HG03135 (cell line): ENCODE results near the gene KRT33B.
"Not testable (repeated sequence)": the region's sequence is repeated elsewhere in the genome, so short reads cannot be mapped to it uniquely, and the experiment has no call there.

Experiments
- ATAC-seq: cut with Tn5 transposase; IDR thresholded peaks from one replicate; pipeline ENCODE4 v1.9.1; 2021; ENCODE audit warnings: mild to moderate bottlenecking, moderate library complexity; ENCODE audit not compliant: unreplicated experiment

KRT33B gene

DNA sequence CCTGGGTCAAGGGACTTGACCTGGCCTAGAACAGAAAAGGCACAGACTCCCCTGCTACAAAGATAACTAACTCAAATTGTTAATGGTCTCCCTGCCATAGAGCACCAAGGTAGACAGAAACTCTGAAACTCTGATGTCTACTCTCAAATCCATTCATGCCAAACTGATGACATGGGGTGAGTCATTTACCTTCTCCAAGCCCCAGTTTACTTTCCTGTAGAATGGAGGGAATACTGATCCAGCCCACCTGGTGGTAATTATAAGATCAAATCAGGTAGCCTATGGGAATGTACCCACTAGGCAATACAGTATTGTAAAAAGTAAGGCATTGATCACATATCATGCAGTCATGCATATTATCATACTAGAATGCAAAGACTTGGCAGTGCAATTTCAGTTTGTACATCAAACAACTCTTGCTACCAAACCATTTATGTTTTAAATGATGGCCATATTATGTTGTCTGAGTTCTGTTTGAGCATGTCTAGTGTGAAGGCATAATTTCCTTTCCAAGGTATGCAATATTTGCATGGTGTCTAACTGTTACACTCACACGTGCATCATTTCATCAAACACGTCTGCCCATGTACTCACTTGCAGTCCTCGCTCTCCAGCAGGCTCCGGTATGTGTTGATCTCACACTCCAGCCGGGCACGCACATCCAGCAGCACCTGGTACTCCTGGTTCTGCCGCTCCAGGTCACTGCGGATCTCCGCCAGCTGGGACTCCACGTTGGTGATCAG lies 24.8 kb upstream of the KRT33B start:
- no peak for ATAC-seq

DNA sequence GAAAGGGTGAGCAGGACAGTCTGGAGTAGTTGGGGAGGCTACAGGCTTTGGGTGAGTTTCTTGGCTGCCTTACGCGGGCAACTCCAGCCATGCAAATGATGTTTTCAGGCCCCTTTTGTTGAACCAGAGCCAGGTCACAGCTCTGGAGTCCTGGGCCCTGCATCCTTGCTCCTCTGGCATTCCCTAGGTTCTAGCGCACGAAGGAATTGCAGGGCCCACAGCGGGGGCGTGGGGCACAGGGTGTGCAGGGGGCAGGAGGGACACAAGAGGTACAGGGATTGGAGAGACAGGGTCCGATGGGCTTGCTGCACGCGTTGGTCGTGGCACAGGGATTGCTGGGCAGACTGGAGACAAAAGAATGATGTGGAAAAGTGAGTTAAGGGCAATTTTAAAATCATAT lies 24.2 kb upstream of the KRT33B start:
- ATAC-seq = no peak

DNA sequence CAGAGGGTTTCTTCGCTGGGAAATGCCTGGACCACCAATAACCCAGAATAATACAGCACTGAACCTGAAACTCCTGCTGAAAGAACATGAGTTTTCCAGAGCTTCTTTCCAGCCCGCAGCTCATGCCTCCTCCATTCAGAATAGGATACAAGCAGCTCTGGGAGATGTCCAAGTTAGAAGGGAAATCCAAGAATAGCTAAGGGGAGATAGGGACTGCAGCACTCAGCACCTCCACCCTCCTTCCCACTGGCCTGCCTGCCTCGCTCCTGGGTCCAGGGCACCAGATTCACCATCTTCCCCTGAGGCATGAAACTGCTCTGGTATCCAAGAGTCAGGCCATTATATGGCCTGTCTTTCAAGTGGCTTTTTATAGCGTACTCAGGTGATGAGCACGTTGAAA lies 23.7 kb upstream of the KRT33B start:
- ATAC-seq = no peak

DNA sequence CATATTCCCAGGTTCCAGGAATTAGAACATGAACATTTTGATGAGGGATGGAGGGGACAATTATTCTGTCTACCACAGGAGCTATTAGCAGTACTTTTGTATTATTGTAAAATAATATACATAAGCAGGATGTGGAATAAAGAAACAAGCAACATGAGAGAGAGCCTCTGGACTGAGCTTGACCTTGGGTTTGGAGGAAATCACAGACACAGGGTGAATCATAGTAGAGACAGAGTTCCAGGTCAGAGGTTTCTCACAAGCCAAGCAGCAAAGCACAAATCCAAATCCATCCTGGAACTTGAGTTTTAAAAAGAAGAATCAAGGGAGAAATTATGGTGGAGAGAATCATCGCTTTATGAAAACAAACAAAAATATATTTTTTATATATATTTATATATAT lies 22.7 kb upstream of the KRT33B start:
- ATAC-seq = no peak

DNA sequence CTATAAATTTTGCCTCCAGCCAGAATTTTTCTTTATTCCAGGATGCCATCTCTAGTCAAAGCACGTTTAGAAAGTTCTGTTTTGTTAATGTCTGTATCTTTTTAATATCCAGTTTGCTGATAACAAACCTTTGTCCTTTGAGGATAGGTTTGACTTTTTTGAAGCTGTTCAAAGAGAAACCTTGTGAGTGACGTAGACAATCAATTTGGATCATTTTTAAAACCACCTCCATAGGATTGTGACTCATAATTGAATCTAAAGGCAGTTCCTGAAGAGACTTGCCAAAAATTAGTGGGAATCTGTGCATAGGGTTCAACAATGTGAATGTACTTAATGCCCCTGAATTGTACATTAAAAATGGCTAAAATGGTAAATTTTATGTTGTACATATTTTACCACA lies 21.9 kb upstream of the KRT33B start:
- ATAC-seq = no peak

DNA sequence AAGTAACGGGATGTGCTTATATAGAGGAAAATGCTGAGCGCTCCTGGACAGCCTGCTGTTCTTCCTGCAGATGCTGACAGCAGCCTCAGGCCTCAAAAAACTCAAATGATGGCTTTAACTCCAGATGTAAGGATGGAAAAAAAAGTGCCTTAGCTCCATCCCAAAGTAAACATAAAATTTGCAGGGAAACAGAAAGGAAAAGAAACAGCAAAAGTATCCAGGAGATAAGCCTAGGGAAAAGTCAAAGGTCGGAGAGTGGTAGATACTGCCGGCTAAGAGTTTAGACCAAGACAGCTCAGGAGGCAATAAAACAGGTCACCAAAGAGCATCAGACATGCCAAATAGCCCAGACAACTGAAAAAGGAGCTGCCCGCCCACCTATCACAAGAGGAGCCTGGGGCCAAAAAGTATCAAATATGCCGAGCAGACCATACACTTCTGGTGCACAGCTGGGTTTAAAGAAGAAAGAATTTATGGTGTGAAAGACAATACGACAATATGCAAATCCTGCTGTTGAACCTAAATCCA lies 20.9 kb upstream of the KRT33B start:
- ATAC-seq = no peak

DNA sequence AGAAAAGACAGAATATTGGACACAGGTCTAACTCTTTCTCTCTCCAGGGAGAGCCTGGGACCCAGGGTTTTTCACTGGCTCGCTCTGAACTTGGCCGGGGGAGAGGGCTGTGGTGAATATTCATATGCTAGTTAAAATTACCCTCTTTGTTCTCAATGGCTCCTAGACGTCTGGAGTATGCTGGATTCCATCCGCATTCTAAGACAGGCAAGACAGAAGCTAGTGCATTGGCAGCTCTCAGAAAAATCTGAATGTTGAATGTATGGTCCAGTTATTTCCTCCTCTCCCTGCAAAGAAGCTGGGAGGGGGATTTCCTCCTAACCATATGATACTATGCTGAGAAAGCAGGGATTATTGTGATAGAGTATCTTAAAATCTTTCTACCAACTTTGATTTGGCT lies 18.1 kb upstream of the KRT33B start:
- ATAC-seq = no peak

DNA sequence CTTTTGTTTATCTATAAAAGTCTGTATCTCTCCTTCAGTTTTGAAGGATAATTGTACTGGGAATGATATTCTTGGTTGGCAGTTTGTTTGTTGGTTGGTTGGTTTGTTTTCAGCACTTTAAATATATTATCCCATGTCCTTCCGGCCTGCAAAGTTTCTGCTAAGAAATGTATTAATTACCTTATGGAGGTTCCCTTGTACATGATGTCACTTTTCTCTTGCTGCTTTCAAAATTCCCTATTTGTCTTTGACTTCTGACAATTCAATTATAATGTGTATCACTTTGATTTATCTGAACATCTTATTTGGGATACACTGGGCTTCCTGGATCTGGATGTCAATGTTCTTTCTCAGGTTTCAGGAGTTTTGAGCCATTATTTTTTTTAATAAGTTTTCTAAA lies 16.6 kb upstream of the KRT33B start:
- ATAC-seq = no peak

DNA sequence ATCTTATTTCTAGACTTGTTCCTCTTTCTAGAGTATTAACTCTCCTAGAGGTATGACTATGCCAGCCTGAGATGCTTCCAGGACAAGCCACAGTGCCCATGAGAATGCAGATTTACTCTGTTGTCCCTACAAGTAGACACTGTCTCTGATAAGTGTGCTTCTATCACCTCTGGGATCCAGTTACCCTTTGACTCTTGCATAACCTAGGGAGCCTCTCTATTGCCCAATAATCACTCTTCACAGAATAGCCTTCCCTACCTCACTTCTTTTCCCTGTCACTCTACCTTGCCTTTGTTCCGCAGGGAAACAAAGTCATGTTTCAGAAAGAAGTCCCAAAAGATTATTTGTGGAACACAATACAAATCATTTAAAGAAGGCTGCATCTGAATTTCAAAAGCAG lies 14.1 kb upstream of the KRT33B start:
- ATAC-seq = no peak

DNA sequence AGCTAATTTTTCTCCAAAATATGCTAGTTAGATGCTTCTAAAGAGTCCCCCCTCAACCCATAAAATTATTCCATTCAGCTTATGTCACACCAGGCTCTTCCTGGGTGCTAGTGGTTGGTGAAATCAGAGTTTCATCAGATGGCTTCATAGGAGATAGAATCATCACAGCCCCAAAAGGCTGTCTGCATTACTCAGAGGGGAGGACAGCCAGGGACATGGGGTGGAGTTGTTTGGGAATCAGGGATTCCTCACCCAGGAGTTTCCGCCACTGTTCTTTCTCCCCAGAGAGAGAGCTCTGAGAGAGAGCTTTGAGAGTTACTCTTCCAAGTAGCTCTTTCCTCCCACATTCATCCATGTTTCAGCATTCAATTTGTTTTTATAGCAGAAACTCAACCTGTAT lies 12.8 kb upstream of the KRT33B start:
- ATAC-seq = no peak

DNA sequence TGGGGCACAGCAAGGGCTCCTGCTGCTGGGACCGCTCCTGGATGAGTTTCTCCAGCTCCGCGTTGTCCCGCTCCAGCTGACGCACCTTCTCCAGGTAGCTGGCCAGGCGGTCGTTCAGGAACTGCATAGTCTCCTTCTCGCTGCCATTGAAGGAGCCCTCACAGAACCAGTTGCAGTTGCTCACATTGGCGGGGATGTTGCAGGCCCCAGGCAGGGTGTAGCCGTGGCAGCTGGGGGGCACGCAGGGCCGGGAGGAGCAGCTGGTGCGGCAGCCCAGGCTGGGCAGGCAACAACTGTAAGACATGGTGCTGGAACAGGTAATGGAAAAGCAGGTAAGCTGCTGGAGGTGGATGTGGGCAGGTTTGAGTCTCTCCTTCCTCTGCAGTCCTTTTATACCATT lies 12.3 kb upstream of the KRT33B start, which contains the start of gene KRT34:
Gene KRT34, minus strand, starts transcription at position 364 of the 400 bp plus-strand sequence. Its CDS starts 60 bp downstream, at position 304.
- ATAC-seq = not testable (repeated sequence)

DNA sequence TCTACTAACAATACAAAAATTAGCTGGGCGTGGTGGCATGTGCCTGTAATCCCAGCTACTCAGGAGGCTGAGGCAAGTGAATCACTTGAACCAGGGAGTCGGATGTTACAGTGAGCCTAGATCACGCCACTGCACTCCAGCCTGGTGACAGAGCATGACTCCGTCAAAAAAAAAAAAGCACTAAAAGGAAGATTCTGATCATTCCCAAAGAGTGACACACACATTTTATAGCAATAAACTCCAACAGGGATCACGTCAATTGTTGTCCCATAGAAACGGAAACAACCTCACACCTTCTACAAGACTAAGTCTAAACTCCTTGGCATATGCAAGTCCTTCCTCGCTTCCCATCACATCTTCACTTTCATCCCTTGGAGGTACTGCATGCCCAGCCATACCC lies 10.5 kb upstream of the KRT33B start:
- ATAC-seq = not testable (repeated sequence)

DNA sequence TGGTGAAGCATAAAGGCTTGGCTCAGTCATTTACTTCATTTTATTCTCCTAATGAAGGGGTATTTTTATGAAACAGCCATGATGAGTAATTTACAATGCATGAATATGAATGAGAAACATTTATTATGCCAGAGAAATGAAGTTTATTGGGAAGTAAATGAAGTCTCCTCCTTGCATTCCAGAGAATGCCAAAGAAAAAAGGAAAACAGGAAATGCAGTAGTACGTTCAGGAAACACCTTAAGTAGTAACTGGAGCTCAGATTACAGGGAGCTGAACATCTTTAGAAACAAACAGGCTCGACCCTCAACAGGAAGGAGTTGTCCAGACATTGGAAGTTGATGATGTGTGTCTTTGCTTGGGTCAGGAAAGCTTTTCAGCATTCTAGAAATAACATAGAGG lies 7.9 kb upstream of the KRT33B start:
- no peak for ATAC-seq

DNA sequence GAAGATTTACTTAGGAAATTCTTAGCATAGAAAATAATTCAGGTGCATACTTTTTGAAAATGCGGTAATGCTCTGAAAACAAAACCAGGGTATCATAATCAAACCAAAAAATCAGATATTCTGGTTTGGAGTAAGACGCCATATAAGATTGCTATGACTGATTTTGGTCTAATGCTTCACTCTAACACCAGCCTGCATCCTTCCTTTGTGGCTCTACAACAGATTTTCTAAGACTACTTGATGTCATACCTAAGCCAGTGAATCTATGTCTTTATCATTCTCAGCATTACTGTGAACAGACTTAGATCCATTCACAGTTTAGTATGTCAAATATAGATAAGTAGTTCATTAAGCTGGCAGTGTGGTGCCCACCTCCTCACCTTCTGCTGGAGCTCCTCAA lies 590 bp downstream of the KRT33B start:
- no peak for ATAC-seq

DNA sequence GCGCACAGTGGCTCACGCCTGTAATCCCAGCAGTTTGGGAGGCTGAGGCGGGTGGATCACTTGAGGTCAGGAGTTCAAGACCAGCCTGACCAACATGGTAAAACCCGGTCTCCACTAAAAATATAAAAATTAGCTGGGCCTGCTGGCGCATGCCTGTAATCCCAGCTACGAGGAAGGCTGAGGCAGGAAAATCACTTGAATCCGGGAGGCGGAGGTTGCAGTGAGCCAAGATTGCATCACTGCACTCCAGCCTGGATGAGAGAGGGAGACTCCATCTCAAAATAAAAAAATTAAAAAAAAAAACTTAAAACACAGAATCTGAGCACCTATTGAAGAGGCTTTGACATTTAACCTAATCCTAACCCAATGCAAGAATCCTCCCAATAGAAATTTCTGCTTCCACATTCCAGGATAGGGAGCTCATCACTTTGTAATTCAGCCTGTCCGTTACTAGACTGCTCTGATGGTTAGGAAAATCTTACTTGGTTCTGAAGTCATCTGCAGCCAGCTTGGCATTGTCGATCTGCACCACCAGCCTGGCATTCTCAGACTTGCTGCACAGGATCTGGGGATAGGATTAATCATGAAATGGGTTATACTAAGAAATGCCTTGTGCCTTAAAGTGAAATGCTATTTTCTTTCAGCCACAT lies 2.1 kb downstream of the KRT33B start:
- ATAC-seq = no peak

DNA sequence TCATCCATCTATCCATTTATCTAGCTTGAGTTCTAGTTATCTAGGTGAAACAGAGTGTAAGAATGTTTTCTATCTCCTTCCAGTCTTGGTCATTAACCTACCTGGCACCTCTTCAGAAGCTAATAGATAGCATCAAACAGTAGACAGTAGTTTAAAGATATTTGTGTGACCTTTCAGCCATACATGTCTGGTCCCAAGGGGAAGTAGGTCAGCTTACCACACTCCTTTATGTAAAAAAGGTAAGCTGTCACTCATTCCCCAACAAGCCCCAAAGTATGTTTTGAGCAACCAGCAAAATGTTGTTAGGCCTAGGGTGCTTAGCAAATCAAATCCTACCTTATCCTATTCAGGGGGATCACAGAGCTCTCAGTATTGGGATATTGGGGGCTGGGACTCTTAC lies 3.5 kb downstream of the KRT33B start:
- no peak for ATAC-seq

DNA sequence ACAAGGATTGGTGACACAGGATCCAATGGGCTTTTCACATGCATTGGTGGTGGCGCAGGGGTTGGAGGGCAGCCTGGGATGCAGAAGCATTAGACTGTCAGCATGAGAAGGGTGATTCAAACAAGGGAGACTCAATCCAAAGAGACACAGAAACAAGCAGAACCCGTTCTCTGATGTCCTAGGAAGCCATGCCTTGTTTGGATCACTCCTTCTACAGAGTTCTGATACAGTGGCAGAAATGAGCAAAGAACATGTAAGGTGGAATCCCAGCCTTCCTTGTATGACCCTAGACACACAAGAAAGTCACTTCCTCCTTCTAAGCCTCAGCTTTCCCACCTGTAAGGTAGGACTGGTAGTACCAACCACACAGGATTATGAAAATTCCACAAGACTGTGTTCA lies 5.7 kb downstream of the KRT33B start:
- no peak for ATAC-seq

DNA sequence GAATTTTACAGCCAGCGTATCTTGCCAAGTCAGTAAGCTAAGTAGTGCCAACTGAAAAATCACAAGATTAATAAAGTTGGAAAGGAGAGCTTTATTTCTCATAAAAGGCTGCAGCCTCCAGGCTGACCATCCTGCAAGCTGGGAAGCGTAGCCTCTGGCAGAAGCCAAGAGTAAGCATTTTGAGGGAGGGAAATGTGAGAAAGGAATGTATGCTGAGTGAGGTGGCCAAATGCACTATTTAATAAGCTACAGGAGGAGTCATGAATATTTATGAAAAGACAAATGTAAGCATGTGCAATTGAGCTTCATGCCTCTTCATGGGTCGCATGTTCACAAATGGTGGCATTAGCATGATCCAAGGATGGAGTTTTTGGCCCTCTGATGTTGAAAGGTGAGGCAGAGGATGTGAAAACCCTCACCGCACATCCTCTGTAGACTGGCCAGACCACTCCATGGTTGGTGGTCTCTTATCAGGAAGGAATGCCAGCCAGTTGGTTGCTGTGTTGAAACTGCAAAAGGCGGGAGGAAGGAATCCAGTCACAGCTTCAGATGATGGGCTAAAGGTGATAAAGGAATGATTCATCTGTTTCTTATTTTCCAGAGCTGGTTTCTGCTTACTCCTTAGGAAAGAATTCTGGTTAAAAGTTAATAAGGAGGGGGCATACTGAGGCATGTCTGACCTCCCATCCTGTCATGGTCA lies 9.2 kb downstream of the KRT33B start:
- no peak for ATAC-seq

DNA sequence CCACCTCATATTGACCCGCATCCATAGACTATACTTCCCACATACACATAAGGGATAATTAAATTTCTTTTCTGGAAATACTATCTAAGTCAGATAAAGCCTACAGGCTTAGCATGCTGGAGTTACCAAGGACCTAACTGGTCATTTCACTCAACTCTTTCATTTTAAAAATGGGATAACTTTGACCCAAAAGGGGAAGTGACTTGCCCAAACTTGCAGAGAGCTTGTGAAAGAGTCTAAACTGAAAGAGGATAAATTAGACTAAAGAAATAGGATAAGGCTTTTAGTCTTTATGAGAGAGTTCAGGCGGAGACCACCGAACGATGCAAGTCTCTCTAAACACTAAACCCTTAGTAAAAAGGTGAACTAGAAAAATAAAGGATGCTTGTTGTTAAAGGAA lies 15.1 kb downstream of the KRT33B start:
- ATAC-seq = no peak

DNA sequence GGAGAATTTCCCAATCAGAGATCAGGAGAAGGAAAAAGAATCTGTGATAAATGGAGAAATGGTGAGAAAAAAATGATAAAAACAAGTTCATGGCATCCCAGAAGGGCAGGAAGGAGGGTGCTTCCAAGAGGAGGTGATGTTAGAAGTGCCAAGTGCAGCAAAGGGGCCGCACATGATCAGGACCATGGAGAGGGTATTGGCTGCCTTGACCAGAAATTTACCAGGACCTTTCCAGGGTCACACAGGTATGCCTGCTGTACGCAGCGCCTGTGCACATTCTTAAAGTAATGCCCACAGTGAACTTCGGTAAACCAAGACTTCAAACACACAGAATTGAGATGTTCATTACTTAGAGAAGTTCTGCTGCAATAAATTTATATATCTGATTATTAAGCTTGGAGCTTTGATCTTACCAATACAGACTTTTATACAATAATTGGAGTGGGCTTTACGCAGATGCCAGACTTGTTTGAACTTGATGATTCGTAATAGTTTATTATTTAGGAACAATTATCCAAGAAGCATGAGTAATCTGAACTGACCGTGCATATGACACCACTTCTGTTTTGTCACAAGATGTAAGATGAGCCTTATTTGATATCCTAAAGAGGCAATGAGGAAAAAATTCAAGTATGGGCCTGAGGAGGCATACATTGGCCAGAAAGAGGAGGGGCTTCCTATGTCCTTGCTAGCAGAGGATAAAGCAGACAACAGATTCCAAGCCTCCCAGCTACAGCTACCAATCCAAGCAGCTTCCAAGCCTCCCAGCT lies 16.8 kb downstream of the KRT33B start:
- no peak for ATAC-seq

DNA sequence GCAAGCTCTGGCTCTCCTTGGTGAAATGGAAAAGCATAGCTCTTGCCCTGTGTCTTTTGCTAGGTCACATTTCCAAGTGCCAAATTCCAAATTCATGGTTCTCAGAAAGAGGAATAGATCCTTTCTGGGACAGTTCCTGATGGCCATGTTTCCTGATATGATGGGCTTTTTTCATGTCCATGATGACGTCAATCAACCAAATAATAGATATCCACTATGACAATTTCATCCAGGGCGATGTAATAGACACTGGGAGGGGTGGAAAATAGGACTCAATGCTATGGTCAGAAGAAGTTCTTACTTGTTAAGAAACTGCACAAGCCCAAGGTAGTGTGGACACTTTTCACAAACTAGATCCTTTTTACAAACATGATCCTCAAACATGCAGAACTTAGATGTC lies 18.4 kb downstream of the KRT33B start:
- ATAC-seq = no peak
